ENCODE measurements around the gene PRKAR2B. TPM values are rescaled to one million over a fixed set of nuclear protein-coding genes. Genes with fewer than 3 reads are reported as not detected.

The PRKAR2B gene
- total RNA-seq, 1 experiment from 2014 or later, result 15.1 TPM

DNA sequence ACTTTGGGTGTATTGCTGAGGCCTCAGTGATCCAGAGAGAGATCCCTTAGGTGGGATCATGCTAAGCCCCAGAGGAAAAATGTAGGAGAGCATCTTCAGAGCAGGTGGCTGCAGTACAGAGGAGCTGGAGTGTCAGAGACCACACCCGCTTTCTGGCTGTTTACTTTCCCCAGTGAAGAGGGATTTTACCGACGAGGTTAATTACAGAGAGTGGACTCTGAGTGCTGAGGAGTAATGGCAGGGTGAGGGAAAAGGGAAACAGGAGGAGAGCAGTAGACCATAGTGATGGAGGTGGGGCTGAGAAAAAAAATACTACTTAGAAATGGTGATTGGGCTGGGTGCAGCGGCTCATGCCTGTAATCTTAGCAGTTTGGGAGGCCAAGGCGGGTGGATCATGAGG is 81.0 kb downstream of the PRKAR2B start:
- ATAC-seq (no peak), DNase-seq (ENCODE audit: low read depth, low spot score) (no peak)
- Histone ChIP-seq H3K4me3 (replicated peaks in 1 of 2; ENCODE audit: low read depth in 1 of 2, low read length in 2 of 2) (no peak overlapping the region), H3K9me3 (ENCODE audit: control insufficient read depth in 1 of 2, insufficient read depth in 1 of 2, low read depth in 1 of 2, low read length in 2 of 2) (no peaks in the 10 kb centered on the region), H3K27ac (ENCODE audit: low read depth, low read length) (no peak overlapping the region), H3K36me3 (ENCODE audit: control insufficient read depth in 1 of 2, insufficient read depth in 2 of 2, low read length in 2 of 2) (no peaks in the 10 kb centered on the region), H3K4me1 (ENCODE audit: control insufficient read depth in 1 of 2, insufficient read depth in 2 of 2, low read length in 2 of 2) (no peaks in the 10 kb centered on the region), H3K9ac (ENCODE audit: low read length) (no peak overlapping the region), H4K20me1 (ENCODE audit: insufficient read depth) (no peaks in the 10 kb centered on the region), H3K9me2 (ENCODE audit: insufficient read depth) (no peaks in the 10 kb centered on the region), H3K27me3 (ENCODE audit: insufficient read depth, low read length) (no peaks in the 10 kb centered on the region), H2AFZ (ENCODE audit: low read depth, low read length, poor library complexity, severe bottlenecking) (no peak overlapping the region), H3K4me2 (ENCODE audit: low read length) (no peak overlapping the region), H3K79me2 (ENCODE audit: insufficient read depth, low read length) (no peaks in the 10 kb centered on the region)
- ChIA-PET CTCF (no interaction called here), POLR2A (no interaction called here), RAD21 (ENCODE audit: low non-redundant PET in 1 of 2, low total read pairs in 2 of 2, uncharacterized antibody in 2 of 2, unreplicated experiment in 2 of 2) (no interaction called here)
- BruUV-seq (replicated peaks), result no TSS peak
- TF ChIP-seq, protein P1, sequence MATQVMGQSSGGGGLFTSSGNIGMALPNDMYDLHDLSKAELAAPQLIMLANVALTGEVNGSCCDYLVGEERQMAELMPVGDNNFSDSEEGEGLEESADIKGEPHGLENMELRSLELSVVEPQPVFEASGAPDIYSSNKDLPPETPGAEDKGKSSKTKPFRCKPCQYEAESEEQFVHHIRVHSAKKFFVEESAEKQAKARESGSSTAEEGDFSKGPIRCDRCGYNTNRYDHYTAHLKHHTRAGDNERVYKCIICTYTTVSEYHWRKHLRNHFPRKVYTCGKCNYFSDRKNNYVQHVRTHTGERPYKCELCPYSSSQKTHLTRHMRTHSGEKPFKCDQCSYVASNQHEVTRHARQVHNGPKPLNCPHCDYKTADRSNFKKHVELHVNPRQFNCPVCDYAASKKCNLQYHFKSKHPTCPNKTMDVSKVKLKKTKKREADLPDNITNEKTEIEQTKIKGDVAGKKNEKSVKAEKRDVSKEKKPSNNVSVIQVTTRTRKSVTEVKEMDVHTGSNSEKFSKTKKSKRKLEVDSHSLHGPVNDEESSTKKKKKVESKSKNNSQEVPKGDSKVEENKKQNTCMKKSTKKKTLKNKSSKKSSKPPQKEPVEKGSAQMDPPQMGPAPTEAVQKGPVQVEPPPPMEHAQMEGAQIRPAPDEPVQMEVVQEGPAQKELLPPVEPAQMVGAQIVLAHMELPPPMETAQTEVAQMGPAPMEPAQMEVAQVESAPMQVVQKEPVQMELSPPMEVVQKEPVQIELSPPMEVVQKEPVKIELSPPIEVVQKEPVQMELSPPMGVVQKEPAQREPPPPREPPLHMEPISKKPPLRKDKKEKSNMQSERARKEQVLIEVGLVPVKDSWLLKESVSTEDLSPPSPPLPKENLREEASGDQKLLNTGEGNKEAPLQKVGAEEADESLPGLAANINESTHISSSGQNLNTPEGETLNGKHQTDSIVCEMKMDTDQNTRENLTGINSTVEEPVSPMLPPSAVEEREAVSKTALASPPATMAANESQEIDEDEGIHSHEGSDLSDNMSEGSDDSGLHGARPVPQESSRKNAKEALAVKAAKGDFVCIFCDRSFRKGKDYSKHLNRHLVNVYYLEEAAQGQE (IDR thresholded peaks at IDR 0.05; ENCODE audit: low read depth), result no peak
- TF ChIP-seq, protein P2, sequence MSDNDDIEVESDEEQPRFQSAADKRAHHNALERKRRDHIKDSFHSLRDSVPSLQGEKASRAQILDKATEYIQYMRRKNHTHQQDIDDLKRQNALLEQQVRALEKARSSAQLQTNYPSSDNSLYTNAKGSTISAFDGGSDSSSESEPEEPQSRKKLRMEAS (IDR thresholded peaks at IDR 0.05), result no peak
- TF ChIP-seq POLR2AphosphoS5 (IDR thresholded peaks at IDR 0.05; ENCODE audit: low read depth, low read length), result no peak
- no peak for TF ChIP-seq ELF1 (IDR thresholded peaks at IDR 0.05; ENCODE audit: borderline replicate concordance, low read depth)
- no peak for TF ChIP-seq POLR2A (IDR thresholded peaks at IDR 0.05; ENCODE audit: borderline replicate concordance, extremely low read depth, insufficient read depth, insufficient read length)
- no peak for TF ChIP-seq SRF (IDR thresholded peaks at IDR 0.05; ENCODE audit: low read depth)
- TF ChIP-seq ZNF274 (IDR thresholded peaks at IDR 0.05; ENCODE audit: low read depth, low read length), result no peak
- TF ChIP-seq EGR1 (IDR thresholded peaks at IDR 0.05; ENCODE audit: low read depth), result no peak
- TF ChIP-seq JUND (IDR thresholded peaks at IDR 0.05), result no peak
- TF ChIP-seq, protein P3, sequence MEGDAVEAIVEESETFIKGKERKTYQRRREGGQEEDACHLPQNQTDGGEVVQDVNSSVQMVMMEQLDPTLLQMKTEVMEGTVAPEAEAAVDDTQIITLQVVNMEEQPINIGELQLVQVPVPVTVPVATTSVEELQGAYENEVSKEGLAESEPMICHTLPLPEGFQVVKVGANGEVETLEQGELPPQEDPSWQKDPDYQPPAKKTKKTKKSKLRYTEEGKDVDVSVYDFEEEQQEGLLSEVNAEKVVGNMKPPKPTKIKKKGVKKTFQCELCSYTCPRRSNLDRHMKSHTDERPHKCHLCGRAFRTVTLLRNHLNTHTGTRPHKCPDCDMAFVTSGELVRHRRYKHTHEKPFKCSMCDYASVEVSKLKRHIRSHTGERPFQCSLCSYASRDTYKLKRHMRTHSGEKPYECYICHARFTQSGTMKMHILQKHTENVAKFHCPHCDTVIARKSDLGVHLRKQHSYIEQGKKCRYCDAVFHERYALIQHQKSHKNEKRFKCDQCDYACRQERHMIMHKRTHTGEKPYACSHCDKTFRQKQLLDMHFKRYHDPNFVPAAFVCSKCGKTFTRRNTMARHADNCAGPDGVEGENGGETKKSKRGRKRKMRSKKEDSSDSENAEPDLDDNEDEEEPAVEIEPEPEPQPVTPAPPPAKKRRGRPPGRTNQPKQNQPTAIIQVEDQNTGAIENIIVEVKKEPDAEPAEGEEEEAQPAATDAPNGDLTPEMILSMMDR (IDR thresholded peaks at IDR 0.05 in 2 of 3, conservative IDR thresholded peaks at IDR 0.05 in 1 of 3; ENCODE audit: borderline replicate concordance in 1 of 3, insufficient read depth in 1 of 3, low read depth in 2 of 3, low read length in 2 of 3), result no peak
- no peak for TF ChIP-seq RAD21 (IDR thresholded peaks at IDR 0.05; ENCODE audit: low read depth)
- intact Hi-C loops (cut with micrococcal nuclease), result no loop called here
